K562 (cell line): ENCODE results near the gene APBB2. TPM values are rescaled to one million over a fixed set of nuclear protein-coding genes. Genes with fewer than 3 reads are reported as not detected.

Source experiments
- ATAC-seq: fragments of 200-7000 bp; cut with Tn5 transposase; 3 replicates; pipeline ENCODE4 v1.9.1; 2020; ENCODE audit warnings: moderate library complexity
- BruUV-seq: library from RNA; stranded (reverse); fragments of 400-500 nt; replicated peaks from 2 replicates; lab custom pipeline; 2021; lab: Mats Ljungman, UMichigan
- CTCF ChIA-PET: fragments of 300-600 bp; formaldehyde crosslinking; extraction: SDS; loops from one replicate; lab custom pipeline; 2021; ENCODE audit warnings: low intra/inter-chr PET ratio; lab: Yijun Ruan, JAX
- POLR2A ChIA-PET: fragments of 300-600, 350-650 bp; sonication (Branson Sonifier 250); formaldehyde crosslinking; extraction: SDS; loops from one replicate; lab custom pipeline; 2021; ENCODE audit warnings: antibody characterized with exemption, inconsistent platforms; lab: Yijun Ruan, JAX
- DNase-seq, 4 experiments: peaks; one replicate each; pipeline versions ENCODE4 v3.0.0 to v3.0.0-alpha.2; 2011 to 2018; ENCODE audit warnings: low spot score in 3 of 4, mixed read lengths in 3 of 4; ENCODE audit errors: extremely low read depth in 1 of 4
- FAIRE-seq: peaks from 2 replicates; lab custom pipeline; 2011; peaks lifted over from hg19 to GRCh38; lab: Jason Lieb, UNC
- H2AFZ ChIP-seq: 2 replicates; pipeline ENCODE4 v1.6.0; 2011; ENCODE audit warnings: low read depth, low read length, control low read depth, inconsistent platforms
- H3K27ac ChIP-seq: fragments of 200-600 bp; 3 replicates; pipeline ENCODE4 v1.8.0; 2011; ENCODE audit warnings: low read depth, mild to moderate bottlenecking, control low read depth, inconsistent platforms, low read length, moderate library complexity, mixed read lengths; ENCODE audit errors: extremely low read depth
- H3K27me3 ChIP-seq, 2 experiments: fragments of 300-600 bp in 1 of 2; 2 replicates in 1 of 2; 3 replicates in 1 of 2; pipeline versions ENCODE4 v1.6.0 to v1.8.0; 2011; ENCODE audit warnings: inconsistent platforms in 2 of 2, low read length in 2 of 2, mild to moderate bottlenecking in 1 of 2, mixed read lengths in 1 of 2, moderate library complexity in 1 of 2; ENCODE audit not compliant: control insufficient read depth in 2 of 2, insufficient read depth in 2 of 2
- H3K36me3 ChIP-seq: fragments of 300-600 bp; 3 replicates; pipeline ENCODE4 v1.8.0; 2011; ENCODE audit warnings: mild to moderate bottlenecking, low read length, inconsistent platforms; ENCODE audit not compliant: control insufficient read depth, insufficient read depth
- H3K4me1 ChIP-seq, 2 experiments: fragments of 200-600 bp in 1 of 2; replicated peaks in 1 of 2; 2 replicates in 1 of 2; 3 replicates in 1 of 2; pipeline versions ENCODE4 v1.5.1 to v1.8.0; 2011; ENCODE audit warnings: inconsistent platforms in 2 of 2, low read length in 2 of 2, mild to moderate bottlenecking in 1 of 2, mixed read lengths in 1 of 2, moderate library complexity in 1 of 2; ENCODE audit not compliant: control insufficient read depth in 2 of 2, insufficient read depth in 2 of 2
- H3K4me2 ChIP-seq: 2 replicates; pipeline ENCODE4 v1.6.1; 2011; ENCODE audit warnings: low read length, control low read depth, inconsistent platforms, mixed read lengths; ENCODE audit not compliant: insufficient read depth
- H3K4me3 ChIP-seq: fragments of 200-600 bp; sonication (generic), shearing (Covaris generic); 2 replicates; pipeline ENCODE4 v1.5.1; 2016; ENCODE audit warnings: control low read depth, inconsistent platforms
- H3K79me2 ChIP-seq: fragments of 200-600 bp; 3 replicates; pipeline ENCODE4 v1.8.0; 2011; ENCODE audit warnings: low read length, inconsistent platforms; ENCODE audit not compliant: control insufficient read depth, insufficient read depth
- H3K9ac ChIP-seq, 2 experiments: 2 replicates each; pipeline versions ENCODE4 v1.6.0 to v1.6.1; 2011; ENCODE audit warnings: low read depth in 2 of 2, low read length in 2 of 2, control low read depth in 1 of 2, inconsistent platforms in 1 of 2, mild to moderate bottlenecking in 1 of 2, mixed read lengths in 1 of 2; ENCODE audit not compliant: insufficient read depth in 1 of 2
- H3K9me1 ChIP-seq: one replicate; pipeline ENCODE4 v1.6.0; 2011; ENCODE audit warnings: inconsistent platforms, mild to moderate bottlenecking, low read length, moderate library complexity; ENCODE audit not compliant: control insufficient read depth, insufficient read depth
- H3K9me3 ChIP-seq: replicated peaks from 2 replicates; pipeline ENCODE4 v1.5.1; 2011; ENCODE audit warnings: low read depth, low read length, inconsistent platforms; ENCODE audit not compliant: control insufficient read depth, insufficient read depth
- H4K20me1 ChIP-seq: replicated peaks from 2 replicates; pipeline ENCODE4 v1.6.1; 2011; ENCODE audit warnings: low read length, inconsistent platforms, mixed read lengths; ENCODE audit not compliant: control insufficient read depth, insufficient read depth
- CEBPG ChIP-seq, 3 experiments: fragments of 200-800 bp in 1 of 3; sonication (Bioruptor generic) in 1 of 3; sonication (generic) in 1 of 3; formaldehyde crosslinking in 1 of 3; IDR thresholded peaks in 2 of 3; conservative IDR thresholded peaks in 1 of 3; 2 replicates each; pipeline versions ENCODE4 v1.6.1 to v1.8.0; 2016 to 2022; ENCODE audit warnings: missing compliant biosample characterization in 2 of 3, missing genetic modification characterization in 2 of 3, mild to moderate bottlenecking in 1 of 3, missing genetic modification reagents in 1 of 3
- E2F1 ChIP-seq: sonication (generic); formaldehyde crosslinking; IDR thresholded peaks from 2 replicates; pipeline ENCODE4 v1.8.1; 2023; ENCODE audit warnings: mild to moderate bottlenecking, missing genetic modification reagents, moderate library complexity
- GABPB2 ChIP-seq: fragments of 250-450 bp; sonication (Bioruptor Pico); conservative IDR thresholded peaks from 2 replicates; pipeline ENCODE4 v1.5.1; 2021; ENCODE audit warnings: mild to moderate bottlenecking
- MCM2 ChIP-seq: fragments of 450-650 bp; IDR thresholded peaks from 2 replicates; pipeline ENCODE4 v1.6.1; 2017; ENCODE audit warnings: low read depth, mild to moderate bottlenecking
- PURB ChIP-seq: sonication (generic); formaldehyde crosslinking; IDR thresholded peaks from 2 replicates; pipeline ENCODE4 v1.9.0; 2021; ENCODE audit warnings: low read depth, mild to moderate bottlenecking, missing genetic modification reagents
- SMARCB1 ChIP-seq: IDR thresholded peaks from 2 replicates; pipeline ENCODE4 v1.6.1; 2011; ENCODE audit warnings: improper control_type of control experiment, low read depth; ENCODE audit not compliant: insufficient read length
- TAF1 ChIP-seq: IDR thresholded peaks from 2 replicates; pipeline ENCODE4 v1.6.1; 2011; ENCODE audit warnings: mild to moderate bottlenecking, low read length, moderate library complexity; ENCODE audit not compliant: insufficient read depth, control insufficient read depth, severe bottlenecking; ENCODE audit errors: extremely low read depth
- TCFL5 ChIP-seq: fragments of 250-450 bp; sonication (Bioruptor Pico); conservative IDR thresholded peaks from 2 replicates; pipeline ENCODE4 v1.6.1; 2021; ENCODE audit warnings: mild to moderate bottlenecking, moderate library complexity, matching md5 sums
- YBX1 ChIP-seq: fragments of 450-650 bp; IDR thresholded peaks from 2 replicates; pipeline ENCODE4 v1.7.1; 2016; ENCODE audit warnings: mild to moderate bottlenecking
- ZBTB43 ChIP-seq: sonication (generic); formaldehyde crosslinking; IDR thresholded peaks from 2 replicates; pipeline ENCODE4 v1.8.0; 2023; ENCODE audit warnings: mild to moderate bottlenecking, missing genetic modification reagents
- ZKSCAN1 ChIP-seq: fragments of 150-350 bp; IDR thresholded peaks from 2 replicates; pipeline ENCODE4 v1.6.1; 2016; ENCODE audit warnings: low read depth, low read length
- ZNF511 ChIP-seq: sonication (generic); formaldehyde crosslinking; IDR thresholded peaks from 2 replicates; pipeline ENCODE4 v1.8.0; 2022; ENCODE audit warnings: mild to moderate bottlenecking, missing genetic modification reagents
- ZNF512 ChIP-seq: IDR thresholded peaks from 2 replicates; pipeline ENCODE4 v1.6.1; 2016; ENCODE audit warnings: missing genetic modification characterization, missing compliant biosample characterization
- ZNF639 ChIP-seq, 2 experiments: fragments of 200-800 bp in 1 of 2; sonication (Bioruptor generic) in 1 of 2; sonication (generic) in 1 of 2; formaldehyde crosslinking in 1 of 2; IDR thresholded peaks in 1 of 2; conservative IDR thresholded peaks in 1 of 2; 2 replicates each; pipeline versions ENCODE4 v1.5.0 to v1.6.1; 2016 to 2020; ENCODE audit warnings: missing compliant biosample characterization in 1 of 2, missing genetic modification characterization in 1 of 2, missing genetic modification reagents in 1 of 2
- WGBS: fragments of 100-300 bp; shearing (Covaris generic); methylation state at CpG from one replicate; pipeline ENCODE4 v1.1.6; 2016; ENCODE audit warnings: low coverage, mixed read lengths; ENCODE audit not compliant: insufficient coverage; ENCODE audit errors: missing lambda C conversion rate; 5-methylcytosine and 5-hydroxymethylcytosine counted together
- in situ Hi-C: fragments of 300-500 bp; cut with MboI; formaldehyde crosslinking; loops from 4 replicates; pipeline ENCODE4 v1.15.0; 2018; ENCODE audit warnings: inconsistent platforms, mixed read lengths
- intact Hi-C: fragments of 100-400 bp; cut with micrococcal nuclease; formaldehyde crosslinking; loops from 2 replicates; pipeline ENCODE4 v1.14.2; 2022
- polyA plus RNA-seq, 8 experiments: library from polyadenylated mRNA; depleted of rRNA in 4 of 8; stranded (reverse) in 5 of 8; unstranded in 3 of 8; fragments of >200 nt; fragmentation: Nextera tagmentation in 2 of 8; fragmentation: Illumina TruSeq in 1 of 8; extraction: Ambion mirVana in 2 of 8; extraction: Trizol in 1 of 8; gene quantifications; 2 replicates each; pipeline versions ENCODE4 v1.2.1 to v1.2.3, GENCODE V29; 2011 to 2014; ENCODE audit warnings: inconsistent platforms in 1 of 8, missing spikeins in 1 of 8
- total RNA-seq, 7 experiments: library from RNA; depleted of rRNA in 6 of 7; stranded (reverse); fragments of >200 nt in 6 of 7; fragmentation: Illumina TruSeq in 2 of 7; extraction: Trizol in 2 of 7; gene quantifications; 2 replicates each; pipeline versions ENCODE4 v1.2.1 to v1.2.3, GENCODE V29; 2011 to 2021; ENCODE audit warnings: low replicate concordance in 1 of 7

The APBB2 gene
- total and polyA plus RNA-seq, 9 of the 15 experiments (the other 6 are each of a cell fraction or from before 2014, with no cell fraction given), result 0.08 to 2.1 (median 1.4) TPM

- no peak for TF ChIP-seq ZNF639 (CRISPR knock-in tag; conservative IDR thresholded peaks at IDR 0.05 in 1 of 2, IDR thresholded peaks at IDR 0.05 in 1 of 2)
- no peak for TF ChIP-seq ZBTB43 (CRISPR knock-in tag)
- no peak for TF ChIP-seq PURB (CRISPR knock-in tag)
- no peak for TF ChIP-seq MCM2
Measured at GRCh38 chr4:41106081-41106480, 108.3 kb downstream of the APBB2 start (continued).

- Histone ChIP-seq H3K9me1 (no peaks in the 10 kb centered on the region), H3K4me1 (no peaks in the 10 kb centered on the region), H3K27ac (no peak overlapping the region), H3K9me3 (no peaks in the 10 kb centered on the region), H3K27me3 (peaks cover 7 to 10% of the 10 kb centered on the region in 2 experiments; a peak in 3 of 5 replicates), H2AFZ (no peak overlapping the region), H3K36me3 (no peaks in the 10 kb centered on the region)
- 0% methylated on average over 3 of the region's 3 CpGs for WGBS
- ATAC-seq, result no peak
- ChIA-PET CTCF (no interaction called here), POLR2A (no interaction called here)
- BruUV-seq, result no TSS peak
- TF ChIP-seq E2F1 (CRISPR knock-in tag) (no peak), ZNF511 (CRISPR knock-in tag) (no peak), TCFL5 (CRISPR knock-in tag) (no peak), ZKSCAN1 (no peak), SMARCB1 (no peak), CEBPG (CRISPR knock-in tag; IDR thresholded peaks at IDR 0.05) (no peak), CEBPG (tag; conservative IDR thresholded peaks at IDR 0.05 in 1 of 2, IDR thresholded peaks at IDR 0.05 in 1 of 2) (no peak), YBX1 (no peak), ZNF512 (no peak), TAF1 (no peak), GABPB2 (CRISPR knock-in tag) (no peak)
- TF ChIP-seq, all 486 proteins: peak for 0
- H3K79me2 ChIP-seq, result no peaks in the 10 kb centered on the region
- no peaks in the 10 kb centered on the region for H4K20me1 ChIP-seq
- FAIRE-seq (no peak), DNase-seq (no peak)
- in situ Hi-C loops (no loop called here), intact Hi-C loops (no loop called here)
- H3K4me3 ChIP-seq, result no peak overlapping the region
- no peak overlapping the region for H3K4me2 ChIP-seq
- H3K9ac ChIP-seq, result no peak overlapping the region
Measured at GRCh38 chr4:41104155-41104554, 110.2 kb downstream of the APBB2 start.
